HepG2 (cell line): ENCODE measurements around the gene HSPA1L. TPM values are rescaled to one million over a fixed set of nuclear protein-coding genes. Genes with fewer than 3 reads are reported as not detected.

ENCODE experiments used
- CHCHD3 ChIP-seq: sonication (generic); formaldehyde crosslinking; IDR thresholded peaks from 2 replicates; pipeline ENCODE4 v1.8.0; 2022; ENCODE audit warnings: mild to moderate bottlenecking, missing genetic modification reagents, moderate library complexity
- GABPA ChIP-seq, 2 experiments: IDR thresholded peaks; 2 replicates each; pipeline ENCODE4 v1.6.1; 2011 to 2016; ENCODE audit warnings: low read depth in 2 of 2, low read length in 1 of 2, missing biosample characterization in 1 of 2, missing genetic modification characterization in 1 of 2
- GZF1 ChIP-seq: sonication (generic); formaldehyde crosslinking; IDR thresholded peaks from 2 replicates; pipeline ENCODE4 v1.5.1; 2020; ENCODE audit warnings: mild to moderate bottlenecking, missing genetic modification reagents
- JDP2 ChIP-seq: sonication (generic); formaldehyde crosslinking; IDR thresholded peaks from 2 replicates; pipeline ENCODE4 v1.8.1; 2022; ENCODE audit warnings: missing genetic modification reagents, borderline replicate concordance
- PBX2 ChIP-seq: IDR thresholded peaks from 2 replicates; pipeline ENCODE4 v1.6.1; 2016; ENCODE audit warnings: control low read depth
- SP4 ChIP-seq: sonication (generic); formaldehyde crosslinking; IDR thresholded peaks from 2 replicates; pipeline ENCODE4 v1.8.1; 2023; ENCODE audit warnings: mild to moderate bottlenecking, missing genetic modification reagents
- ZNF205 ChIP-seq: IDR thresholded peaks from 2 replicates; pipeline ENCODE4 v1.6.1; 2018; ENCODE audit warnings: missing biosample characterization, missing genetic modification reagents
- ZNF33B ChIP-seq: sonication (generic); formaldehyde crosslinking; IDR thresholded peaks from 2 replicates; pipeline ENCODE4 v1.5.1; 2020; ENCODE audit warnings: mild to moderate bottlenecking, missing genetic modification reagents
- ZNF605 ChIP-seq: sonication (generic); formaldehyde crosslinking; IDR thresholded peaks from 2 replicates; pipeline ENCODE4 v1.8.0; 2022; ENCODE audit warnings: mild to moderate bottlenecking, missing genetic modification reagents
- ZNF646 ChIP-seq: sonication (generic); formaldehyde crosslinking; IDR thresholded peaks from 2 replicates; pipeline ENCODE4 v1.9.0; 2021; ENCODE audit warnings: mild to moderate bottlenecking, missing genetic modification reagents
- ZNF746 ChIP-seq: sonication (generic); formaldehyde crosslinking; IDR thresholded peaks from 2 replicates; pipeline ENCODE4 v1.8.0; 2022; ENCODE audit warnings: mild to moderate bottlenecking, missing genetic modification reagents
- ZNF747 ChIP-seq: sonication (generic); formaldehyde crosslinking; IDR thresholded peaks from 2 replicates; pipeline ENCODE4 v1.8.1; 2023; ENCODE audit warnings: missing genetic modification reagents, mild to moderate bottlenecking, borderline replicate concordance
- ZNF790 ChIP-seq: sonication (generic); formaldehyde crosslinking; IDR thresholded peaks from 2 replicates; pipeline ENCODE4 v1.8.0; 2022; ENCODE audit warnings: missing genetic modification reagents, mild to moderate bottlenecking, borderline replicate concordance
- polyA plus RNA-seq, 8 experiments: library from polyadenylated mRNA; depleted of rRNA in 3 of 8; stranded (reverse) in 7 of 8; unstranded in 1 of 8; fragments of >200 nt; fragmentation: Illumina TruSeq in 4 of 8; extraction: Trizol in 4 of 8; gene quantifications; 2 replicates each; pipeline versions ENCODE4 v1.2.1 to v1.2.3, GENCODE V29; 2011 to 2016; ENCODE audit warnings: low read depth in 4 of 8, missing spikeins in 1 of 8, mixed read lengths in 1 of 8; ENCODE audit not compliant: insufficient read depth in 1 of 8
- total RNA-seq, 5 experiments: library from RNA; depleted of rRNA; stranded (reverse); fragments of >200 nt; fragmentation: Illumina TruSeq; extraction: Trizol; gene quantifications; 2 replicates each; pipeline ENCODE4 v1.2.3, GENCODE V29; 2016; ENCODE audit warnings: low read depth in 1 of 5
- TF ChIP-seq, protein P1 (sequence below): sonication (generic); formaldehyde crosslinking; conservative IDR thresholded peaks from 2 replicates; pipeline ENCODE4 v1.8.0; 2022; ENCODE audit warnings: missing genetic modification reagents
- TF ChIP-seq, protein P2 (sequence below): sonication (generic); formaldehyde crosslinking; IDR thresholded peaks from 2 replicates; pipeline ENCODE4 v1.4.0; 2020; ENCODE audit warnings: missing genetic modification reagents

HSPA1L gene
- total and polyA plus RNA-seq, 2 of the 13 experiments (the other 11 are each of a cell fraction or from before 2014, with no cell fraction given) = 0.55 to 1.0 TPM

DNA sequence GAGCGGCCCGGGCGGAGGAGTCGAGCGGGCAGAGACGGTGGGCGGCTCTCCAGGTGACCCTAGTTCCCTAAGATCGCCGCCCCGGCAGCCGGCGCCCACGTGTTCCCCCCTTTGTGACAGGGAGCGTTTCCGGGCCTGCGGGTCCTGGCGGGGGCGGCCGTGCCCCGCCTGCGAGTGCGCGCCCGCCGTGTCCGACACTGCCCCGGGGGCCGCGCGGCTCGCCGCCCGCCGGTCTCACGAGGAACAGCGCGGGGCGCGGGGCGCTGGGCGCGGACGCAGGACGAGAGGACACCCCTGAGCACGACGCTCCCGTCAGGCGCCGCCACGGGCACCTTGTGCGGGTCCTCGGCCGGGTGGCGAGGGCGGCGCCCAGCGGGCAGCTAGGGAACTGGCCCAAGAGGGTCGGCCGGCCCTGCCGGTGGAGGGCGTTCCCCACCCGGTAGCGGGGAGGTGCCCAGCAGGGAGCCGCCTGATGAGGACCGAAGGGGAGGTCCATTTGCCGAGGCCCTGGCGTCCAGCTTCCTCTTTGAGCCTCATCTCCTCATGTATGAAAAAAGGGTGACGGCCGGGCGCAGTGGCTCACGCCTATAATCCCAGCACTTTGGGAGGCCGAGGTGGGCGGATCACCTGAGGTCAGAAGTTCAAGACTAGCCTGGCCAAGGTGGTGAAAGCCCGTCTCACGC is 19.3 kb downstream of the HSPA1L start, which contains the start of gene VARS1 (continued):
- TF ChIP-seq GABPA (IDR thresholded peaks at IDR 0.05; ENCODE audit: low read depth, low read length) (peak; percentile 58), GABPA (CRISPR knock-in tag; IDR thresholded peaks at IDR 0.05; ENCODE audit: low read depth) (peak; percentile 71), ZNF205 (CRISPR knock-in tag) (peak; percentile 17), ZNF747 (peak; percentile 87), ZNF605 (CRISPR knock-in tag) (no peak), ZNF33B (CRISPR knock-in tag) (no peak; the same call in 1 of the 2 replicates), ZNF646 (CRISPR knock-in tag) (no peak), ZNF790 (CRISPR knock-in tag) (peak; percentile 34; the same call in 1 of the 2 replicates), CHCHD3 (0 out of 2 replicates have a peak, but pooled peaks have one; percentile 59), SP4 (CRISPR knock-in tag) (peak; percentile 90), PBX2 (CRISPR knock-in tag) (no peak), JDP2 (CRISPR knock-in tag) (no peak), GZF1 (CRISPR knock-in tag) (0 out of 2 replicates have a peak, but pooled peaks have one; percentile 47), ZNF746 (CRISPR knock-in tag) (no peak)
- TF ChIP-seq, protein P1, sequence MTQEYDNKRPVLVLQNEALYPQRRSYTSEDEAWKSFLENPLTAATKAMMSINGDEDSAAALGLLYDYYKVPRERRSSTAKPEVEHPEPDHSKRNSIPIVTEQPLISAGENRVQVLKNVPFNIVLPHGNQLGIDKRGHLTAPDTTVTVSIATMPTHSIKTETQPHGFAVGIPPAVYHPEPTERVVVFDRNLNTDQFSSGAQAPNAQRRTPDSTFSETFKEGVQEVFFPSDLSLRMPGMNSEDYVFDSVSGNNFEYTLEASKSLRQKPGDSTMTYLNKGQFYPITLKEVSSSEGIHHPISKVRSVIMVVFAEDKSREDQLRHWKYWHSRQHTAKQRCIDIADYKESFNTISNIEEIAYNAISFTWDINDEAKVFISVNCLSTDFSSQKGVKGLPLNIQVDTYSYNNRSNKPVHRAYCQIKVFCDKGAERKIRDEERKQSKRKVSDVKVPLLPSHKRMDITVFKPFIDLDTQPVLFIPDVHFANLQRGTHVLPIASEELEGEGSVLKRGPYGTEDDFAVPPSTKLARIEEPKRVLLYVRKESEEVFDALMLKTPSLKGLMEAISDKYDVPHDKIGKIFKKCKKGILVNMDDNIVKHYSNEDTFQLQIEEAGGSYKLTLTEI (CRISPR knock-in tag) = no peak
- TF ChIP-seq, protein P2, sequence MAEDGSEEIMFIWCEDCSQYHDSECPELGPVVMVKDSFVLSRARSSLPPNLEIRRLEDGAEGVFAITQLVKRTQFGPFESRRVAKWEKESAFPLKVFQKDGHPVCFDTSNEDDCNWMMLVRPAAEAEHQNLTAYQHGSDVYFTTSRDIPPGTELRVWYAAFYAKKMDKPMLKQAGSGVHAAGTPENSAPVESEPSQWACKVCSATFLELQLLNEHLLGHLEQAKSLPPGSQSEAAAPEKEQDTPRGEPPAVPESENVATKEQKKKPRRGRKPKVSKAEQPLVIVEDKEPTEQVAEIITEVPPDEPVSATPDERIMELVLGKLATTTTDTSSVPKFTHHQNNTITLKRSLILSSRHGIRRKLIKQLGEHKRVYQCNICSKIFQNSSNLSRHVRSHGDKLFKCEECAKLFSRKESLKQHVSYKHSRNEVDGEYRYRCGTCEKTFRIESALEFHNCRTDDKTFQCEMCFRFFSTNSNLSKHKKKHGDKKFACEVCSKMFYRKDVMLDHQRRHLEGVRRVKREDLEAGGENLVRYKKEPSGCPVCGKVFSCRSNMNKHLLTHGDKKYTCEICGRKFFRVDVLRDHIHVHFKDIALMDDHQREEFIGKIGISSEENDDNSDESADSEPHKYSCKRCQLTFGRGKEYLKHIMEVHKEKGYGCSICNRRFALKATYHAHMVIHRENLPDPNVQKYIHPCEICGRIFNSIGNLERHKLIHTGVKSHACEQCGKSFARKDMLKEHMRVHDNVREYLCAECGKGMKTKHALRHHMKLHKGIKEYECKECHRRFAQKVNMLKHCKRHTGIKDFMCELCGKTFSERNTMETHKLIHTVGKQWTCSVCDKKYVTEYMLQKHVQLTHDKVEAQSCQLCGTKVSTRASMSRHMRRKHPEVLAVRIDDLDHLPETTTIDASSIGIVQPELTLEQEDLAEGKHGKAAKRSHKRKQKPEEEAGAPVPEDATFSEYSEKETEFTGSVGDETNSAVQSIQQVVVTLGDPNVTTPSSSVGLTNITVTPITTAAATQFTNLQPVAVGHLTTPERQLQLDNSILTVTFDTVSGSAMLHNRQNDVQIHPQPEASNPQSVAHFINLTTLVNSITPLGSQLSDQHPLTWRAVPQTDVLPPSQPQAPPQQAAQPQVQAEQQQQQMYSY = peak; percentile 55; the same call in 1 of the 2 replicates
